CD4-positive, alpha-beta T cell treated with Interleukin-1 beta for 1 hour (primary cell): ENCODE measurements around the gene TRAF3.
"Not testable (repeated sequence)": the region's sequence is repeated elsewhere in the genome, so short reads cannot be mapped to it uniquely, and the experiment has no call there.

Experiments used
- DNase-seq, 2 donors: peaks; one replicate each; pipeline ENCODE4 v3.0.0-alpha.2; 2020 to 2022

The TRAF3 gene

DNA sequence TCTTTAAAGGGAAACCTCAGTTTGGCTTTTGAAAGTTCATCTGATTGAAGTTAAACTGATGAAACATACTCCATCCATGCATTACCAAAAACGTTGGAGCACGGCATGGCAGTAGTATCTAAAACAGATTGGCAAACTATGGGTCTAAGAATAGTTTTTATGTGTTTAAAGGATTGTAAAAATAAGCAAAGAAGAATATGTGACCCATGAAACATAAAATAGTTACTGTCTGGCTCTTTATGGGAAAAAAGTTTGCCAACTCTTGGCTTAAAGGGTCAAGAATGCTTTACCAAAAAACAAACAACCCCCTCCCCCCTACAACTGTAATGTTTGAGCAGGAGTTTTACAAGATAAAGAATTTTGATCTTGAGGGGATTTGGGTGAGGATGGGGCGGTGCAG is 32.6 kb downstream of the TRAF3 start:
- no peak for DNase-seq

DNA sequence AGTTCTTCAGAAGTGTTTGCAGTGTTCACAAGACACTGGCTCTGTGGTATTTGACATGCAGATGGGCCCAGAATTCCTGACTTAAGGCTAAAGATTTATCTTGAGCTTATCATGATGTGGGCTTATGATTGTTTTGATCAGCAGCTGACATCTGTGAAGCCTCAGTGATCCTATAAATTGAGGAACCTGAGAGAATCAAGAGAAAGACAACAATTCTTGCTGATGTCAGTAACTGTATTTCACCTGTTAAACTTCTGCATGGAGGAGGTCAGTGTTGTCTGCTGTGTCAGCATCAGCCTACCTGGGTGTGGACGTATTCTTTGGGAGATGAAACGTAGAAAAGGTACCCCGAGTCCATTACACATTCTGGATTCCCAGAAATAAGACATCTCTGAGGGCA is 33.3 kb downstream of the TRAF3 start:
- no peak for DNase-seq

DNA sequence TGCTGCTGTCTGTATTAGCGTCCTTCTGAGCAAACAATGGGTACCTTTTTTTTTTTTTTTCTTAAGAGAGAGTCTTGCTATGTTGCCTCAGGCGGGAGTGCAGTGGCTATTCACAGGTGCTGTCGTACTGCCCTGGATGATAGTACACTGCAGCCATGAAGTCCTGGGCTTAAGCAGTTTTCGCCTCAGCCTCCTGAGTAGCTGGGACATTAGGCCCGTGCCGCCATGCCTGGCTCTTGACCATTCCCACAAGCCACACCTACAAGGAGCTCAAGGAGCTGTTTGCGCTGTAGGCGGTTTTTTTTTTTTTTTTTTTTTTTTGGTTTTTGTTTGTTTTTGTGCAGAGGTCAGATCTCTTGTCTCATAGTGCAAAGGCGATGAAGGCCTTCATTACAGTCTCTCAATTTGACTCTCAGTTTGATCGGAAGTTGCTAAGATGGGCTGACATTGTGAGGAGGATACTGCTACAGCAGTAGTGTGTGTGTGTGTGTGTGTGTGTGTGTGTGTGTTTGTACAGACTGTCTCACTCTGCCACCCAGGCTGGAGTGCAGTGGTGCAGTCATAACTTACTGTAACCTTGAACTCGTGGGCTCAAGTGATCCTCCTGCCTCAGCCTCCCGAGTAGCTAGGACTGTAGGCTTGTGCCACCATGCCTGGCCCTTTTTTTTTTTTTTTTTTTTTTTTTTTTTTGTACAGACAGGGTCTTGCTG is 34.2 kb downstream of the TRAF3 start:
- DNase-seq, result no peak

DNA sequence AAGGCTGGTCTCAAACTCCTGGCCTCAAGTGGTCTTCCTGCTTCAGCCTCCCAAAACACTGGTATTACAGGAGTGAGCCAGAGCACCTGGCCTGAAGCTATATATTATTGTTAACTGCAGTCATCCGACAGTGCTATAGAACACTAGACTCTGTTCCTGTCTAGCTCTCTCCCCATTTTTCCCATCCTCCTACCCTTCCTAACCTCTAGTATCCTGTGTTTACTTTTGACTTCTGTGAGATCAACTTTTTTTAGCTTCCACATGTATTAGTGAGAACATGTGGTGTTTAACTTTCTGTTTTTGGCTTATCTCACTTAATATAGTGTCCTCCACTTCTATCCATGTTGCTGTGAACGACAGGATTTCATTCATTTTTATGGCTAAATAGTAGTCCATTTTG is 34.7 kb downstream of the TRAF3 start:
- no peak for DNase-seq

DNA sequence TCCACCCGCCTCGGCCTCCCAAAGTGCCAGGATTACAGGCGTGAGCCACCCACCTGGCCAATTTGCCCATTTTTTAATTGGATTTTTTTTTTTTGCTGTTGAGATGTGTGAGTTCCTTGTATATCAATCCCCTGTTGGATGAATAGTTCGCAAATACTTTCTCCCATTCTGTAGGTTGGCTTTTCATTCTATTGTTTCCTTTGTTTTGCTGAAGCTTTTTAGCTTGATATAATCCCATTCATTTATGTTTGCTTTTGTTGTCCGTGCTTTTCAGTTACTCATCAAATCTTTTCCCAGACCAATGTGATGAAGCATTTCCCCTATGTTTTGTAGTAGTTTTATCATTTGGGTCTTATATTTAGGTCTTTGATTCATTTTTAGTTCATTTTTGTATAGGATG is 36.4 kb downstream of the TRAF3 start:
- DNase-seq, result no peak

DNA sequence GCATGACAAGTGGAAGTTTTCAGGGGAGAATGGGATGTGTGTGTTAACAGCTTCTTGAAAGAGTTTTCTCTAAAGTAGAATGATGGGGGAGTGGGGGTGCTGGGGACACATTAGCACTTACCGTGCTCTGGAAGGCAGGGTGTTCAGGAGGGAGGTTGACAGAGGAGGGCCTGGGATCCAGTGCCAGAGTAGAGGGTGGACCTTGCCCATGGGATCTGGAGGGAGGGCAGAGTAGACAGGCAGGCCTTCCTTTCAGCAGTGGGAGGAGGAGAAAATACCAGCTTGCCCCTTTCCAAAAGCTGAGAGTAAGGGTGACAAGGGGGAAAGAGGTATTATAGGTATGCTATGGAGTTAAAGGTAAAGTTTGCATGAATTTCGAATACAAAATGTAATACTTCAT is 40.1 kb downstream of the TRAF3 start:
- DNase-seq, result no peak

DNA sequence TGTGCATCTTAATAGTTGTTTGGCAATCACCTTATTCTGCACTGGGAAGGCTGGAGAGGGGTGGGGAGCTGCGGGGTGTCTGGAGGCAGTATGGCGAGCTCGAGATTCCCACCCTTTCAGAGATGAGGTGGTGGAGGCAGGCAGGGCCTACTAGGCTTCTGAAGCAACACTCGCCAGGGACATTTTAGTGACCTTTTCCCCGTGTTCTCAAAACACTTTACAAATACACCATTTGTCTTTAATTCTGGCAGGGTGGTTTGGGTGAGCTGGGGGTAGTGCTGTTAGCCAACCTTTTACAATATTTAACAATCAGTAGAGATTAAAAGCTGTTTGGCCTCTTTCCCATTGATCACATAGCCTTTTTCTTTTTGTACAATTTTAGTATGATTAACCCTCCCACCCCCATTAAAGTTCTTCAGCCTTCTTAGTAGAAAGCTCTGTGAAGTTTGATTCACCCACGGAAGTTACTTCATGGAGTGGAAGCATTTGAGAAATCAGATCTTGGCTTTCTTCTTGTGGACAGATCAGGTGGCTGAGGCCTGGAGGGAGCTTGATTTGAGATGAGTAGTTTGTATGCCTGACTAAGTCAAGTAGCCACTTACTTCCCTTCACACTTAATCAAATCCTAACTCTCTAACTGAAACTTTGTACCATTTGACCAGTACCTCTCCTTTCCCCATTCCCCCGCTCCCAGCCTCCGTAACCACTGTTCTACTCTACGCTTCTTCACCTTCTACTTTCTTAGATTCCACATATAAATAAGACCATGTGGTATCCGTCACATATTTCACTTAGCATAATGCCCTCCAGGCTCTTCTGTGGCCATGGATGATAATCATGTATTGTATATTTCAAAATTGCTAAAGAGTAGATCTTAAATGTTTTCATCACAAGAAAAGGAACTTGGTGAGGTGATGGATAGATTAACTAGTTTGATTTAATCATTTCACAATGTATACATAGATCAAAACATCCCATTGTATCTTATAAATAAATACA is 41.0 kb downstream of the TRAF3 start:
- no peak for DNase-seq

DNA sequence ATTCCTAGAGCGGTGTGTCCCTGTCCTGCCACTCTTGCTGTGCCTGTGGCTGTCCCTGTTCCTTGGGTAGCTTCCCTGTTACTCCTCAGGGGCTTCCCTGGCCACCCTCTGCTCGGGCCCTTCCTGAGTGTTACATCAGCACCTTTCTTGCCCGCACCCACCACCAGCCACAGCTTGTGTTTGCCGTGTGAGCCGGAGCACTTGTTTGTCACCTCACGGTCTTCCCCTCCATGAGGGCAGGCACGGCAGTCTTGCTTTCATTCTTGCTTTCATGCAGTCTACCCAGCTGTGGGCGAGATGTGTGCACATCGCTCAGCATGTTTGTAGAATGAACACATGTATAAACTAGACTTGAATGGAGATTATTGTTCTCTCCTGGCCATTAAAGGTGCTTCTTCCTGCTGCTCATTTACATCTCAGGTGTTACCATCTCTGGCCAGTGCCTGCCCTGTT is 42.0 kb downstream of the TRAF3 start:
- peak; percentile 42 to 51 for DNase-seq

DNA sequence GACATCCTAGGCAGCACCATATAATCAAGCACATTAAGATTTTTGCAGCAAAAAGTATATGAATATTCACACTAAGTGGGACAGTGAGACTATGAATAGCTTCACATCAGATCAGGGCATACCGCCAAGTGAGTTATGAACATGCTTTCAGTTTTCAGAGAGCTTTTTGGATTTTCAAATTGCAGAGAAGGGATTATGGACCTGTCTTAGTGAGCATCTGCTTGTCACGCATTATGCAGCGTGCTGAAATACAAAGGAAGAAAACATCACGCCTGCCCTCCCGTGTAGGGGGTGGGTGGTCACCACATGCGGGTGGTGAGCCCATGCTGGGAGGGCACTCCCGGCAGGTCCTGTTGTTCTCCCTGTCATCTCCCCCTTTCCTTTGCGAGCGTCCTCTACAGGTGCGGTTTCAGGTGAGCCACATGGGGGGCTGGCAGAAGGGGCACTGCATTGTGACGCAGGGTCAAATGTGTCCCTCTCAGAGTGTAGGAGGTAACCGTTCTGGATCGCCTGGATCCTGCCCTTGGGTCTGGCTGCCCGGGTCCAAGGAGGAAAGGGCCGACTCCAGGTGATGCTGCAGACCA is 42.6 kb downstream of the TRAF3 start:
- DNase-seq, result no peak

DNA sequence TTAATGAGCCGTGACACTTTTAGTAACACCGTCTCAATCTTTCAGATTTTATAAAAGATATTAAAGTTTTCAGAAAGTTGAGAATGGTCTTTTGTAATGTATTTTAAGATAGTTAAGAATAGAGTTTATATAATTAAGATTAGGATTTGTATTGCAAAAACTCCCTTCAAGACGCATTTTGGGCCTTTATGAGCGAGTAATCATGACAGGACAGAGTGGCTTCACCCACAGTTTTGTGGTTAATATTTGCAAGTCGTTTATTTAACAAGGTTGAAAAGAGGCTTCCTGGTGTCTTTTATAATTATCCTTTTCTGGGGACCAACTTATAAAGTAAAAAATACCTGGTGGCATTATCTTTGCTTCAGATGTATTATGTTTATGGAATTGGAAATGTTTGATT is 44.0 kb downstream of the TRAF3 start:
- DNase-seq, result peak in 1 of 2 donors; percentile 21

DNA sequence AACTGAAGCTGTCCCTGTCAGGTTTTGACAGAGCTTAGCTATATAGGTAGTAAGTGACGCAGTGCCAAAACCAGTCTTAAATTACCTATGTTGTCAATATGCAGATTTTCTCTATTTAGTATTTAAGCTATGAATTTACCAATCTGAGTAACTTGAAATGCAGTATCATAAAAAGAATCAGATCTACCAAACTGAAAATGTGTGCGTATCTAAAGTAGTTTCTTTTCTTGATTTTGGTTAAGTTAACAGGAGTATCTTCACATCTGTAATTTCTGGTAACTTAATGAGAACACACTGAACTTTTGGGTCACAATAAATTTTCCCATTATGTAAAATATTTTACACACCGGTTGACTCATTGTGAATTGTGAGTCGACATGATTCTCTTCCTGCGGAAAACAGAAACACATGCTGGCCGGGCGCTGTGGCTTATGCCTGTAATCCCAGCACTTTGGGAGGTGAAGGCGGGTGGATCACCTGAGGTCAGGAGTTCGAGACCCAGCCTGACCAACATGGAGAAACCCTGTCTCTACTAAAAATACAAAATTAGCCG is 45.1 kb downstream of the TRAF3 start:
- no peak for DNase-seq

DNA sequence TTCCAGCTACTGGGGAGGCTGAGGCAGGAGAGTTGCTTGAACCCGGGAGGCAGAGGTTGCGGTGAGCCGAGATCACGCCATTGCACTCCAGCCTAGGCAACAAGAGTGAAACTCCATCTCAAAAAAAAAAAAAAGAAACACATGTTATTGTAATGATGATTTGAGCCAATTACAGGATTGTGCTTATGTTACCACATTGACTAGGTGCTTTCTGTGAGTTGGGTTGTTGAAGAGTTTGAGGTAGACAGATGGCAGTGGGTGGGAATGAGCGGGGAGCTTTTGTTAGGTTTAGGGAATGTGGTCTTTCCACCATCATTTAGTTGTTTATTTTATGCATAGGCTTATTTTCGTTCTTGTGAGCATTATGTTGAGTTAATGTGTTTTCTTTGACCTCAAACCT is 45.6 kb downstream of the TRAF3 start:
- DNase-seq, result not testable (repeated sequence)

DNA sequence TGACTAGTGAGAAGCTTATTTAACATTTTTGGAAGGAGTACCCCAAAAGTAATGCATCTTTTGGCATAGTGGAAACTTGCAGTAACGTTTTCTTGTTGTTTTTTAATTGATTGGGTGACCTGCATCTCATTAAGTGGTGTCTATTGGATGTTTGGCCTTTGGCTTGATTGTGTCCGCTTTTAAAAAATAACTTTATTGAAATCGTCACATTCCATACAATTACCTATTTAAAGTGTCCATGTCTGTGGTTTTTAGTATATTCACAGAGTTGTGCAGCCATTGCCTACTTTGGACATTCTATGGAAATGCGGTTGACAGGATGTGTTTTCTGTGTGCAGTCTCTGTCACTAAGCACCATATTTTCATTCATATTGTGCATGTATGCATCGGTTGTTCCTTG is 46.3 kb downstream of the TRAF3 start:
- DNase-seq, result no peak

DNA sequence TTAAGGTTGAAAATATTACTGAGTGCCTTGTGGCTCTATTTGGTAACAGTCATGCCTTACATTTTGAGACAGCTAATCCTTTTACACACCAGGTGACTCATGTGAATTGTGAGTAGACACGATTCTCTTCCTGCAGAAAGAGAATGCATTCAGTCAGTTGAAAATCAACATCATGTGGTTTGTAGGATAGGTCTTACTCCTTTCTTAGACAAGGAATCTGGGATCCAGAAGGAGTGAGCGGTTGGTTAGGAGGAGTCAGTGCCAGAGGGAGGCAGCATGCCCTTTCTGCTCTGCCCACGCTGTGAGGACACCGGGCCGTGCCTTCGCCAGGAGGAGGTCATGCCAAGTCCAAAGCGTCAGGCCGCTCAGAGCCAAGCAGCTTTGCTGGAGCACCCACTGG is 47.6 kb downstream of the TRAF3 start:
- DNase-seq, result no peak

DNA sequence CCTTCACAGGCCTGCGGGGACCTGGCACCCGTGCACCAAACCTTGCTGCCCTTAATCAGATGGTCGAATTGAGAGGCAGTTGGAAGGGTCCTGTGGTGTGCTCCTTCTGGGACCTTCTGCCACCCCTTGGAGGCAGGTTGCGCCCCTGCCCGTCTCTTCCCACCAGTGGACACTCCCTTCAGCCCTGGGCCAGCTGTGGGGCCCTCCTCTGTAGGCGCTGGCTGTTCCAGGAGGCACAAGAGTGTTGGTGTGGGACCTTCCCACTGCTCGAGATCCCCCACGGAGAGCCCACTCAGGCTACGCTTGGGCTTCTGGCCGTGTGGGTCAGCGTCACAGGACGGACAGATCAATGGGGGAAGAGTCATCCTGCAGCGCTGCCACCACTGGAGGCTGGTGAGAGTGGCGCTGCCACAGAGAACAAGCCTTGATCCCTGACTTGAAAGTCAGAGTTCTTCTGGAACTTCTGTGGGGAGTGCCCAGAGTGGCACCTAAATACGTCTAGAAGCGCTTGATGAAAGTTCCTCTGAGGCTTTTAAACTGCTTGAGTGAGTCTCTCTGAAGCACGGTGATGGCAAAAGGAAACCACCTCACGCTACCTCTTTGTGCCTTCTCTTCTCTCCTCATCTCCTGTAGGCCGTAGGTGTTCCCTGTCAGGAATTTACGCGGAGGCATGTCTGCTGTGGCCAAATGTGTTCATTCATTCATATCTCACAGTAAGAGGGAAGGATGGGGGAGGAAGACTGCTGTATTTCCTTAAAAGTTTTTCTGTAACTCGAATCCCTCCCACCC is 48.3 kb downstream of the TRAF3 start:
- no peak for DNase-seq

DNA sequence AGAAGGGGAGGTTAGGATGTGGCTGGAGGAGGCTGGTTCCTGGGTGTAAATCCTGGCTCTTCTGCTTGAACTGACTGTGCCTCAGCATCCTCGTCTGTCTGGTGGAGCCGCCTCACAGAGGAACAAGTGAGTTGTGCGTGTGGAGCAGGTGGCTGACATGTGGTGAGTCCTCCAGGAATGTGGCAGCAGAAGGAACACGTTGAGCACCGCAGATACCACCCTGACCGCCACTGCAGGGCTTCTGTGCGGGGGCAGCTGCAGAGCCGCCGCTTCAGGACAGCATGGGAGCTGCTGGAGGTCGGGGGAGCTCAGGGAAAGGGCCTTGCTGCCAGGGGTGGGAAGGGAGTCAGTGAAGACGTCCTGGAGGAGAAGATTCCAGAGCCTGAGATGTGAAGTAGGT is 48.9 kb downstream of the TRAF3 start:
- DNase-seq, result no peak

DNA sequence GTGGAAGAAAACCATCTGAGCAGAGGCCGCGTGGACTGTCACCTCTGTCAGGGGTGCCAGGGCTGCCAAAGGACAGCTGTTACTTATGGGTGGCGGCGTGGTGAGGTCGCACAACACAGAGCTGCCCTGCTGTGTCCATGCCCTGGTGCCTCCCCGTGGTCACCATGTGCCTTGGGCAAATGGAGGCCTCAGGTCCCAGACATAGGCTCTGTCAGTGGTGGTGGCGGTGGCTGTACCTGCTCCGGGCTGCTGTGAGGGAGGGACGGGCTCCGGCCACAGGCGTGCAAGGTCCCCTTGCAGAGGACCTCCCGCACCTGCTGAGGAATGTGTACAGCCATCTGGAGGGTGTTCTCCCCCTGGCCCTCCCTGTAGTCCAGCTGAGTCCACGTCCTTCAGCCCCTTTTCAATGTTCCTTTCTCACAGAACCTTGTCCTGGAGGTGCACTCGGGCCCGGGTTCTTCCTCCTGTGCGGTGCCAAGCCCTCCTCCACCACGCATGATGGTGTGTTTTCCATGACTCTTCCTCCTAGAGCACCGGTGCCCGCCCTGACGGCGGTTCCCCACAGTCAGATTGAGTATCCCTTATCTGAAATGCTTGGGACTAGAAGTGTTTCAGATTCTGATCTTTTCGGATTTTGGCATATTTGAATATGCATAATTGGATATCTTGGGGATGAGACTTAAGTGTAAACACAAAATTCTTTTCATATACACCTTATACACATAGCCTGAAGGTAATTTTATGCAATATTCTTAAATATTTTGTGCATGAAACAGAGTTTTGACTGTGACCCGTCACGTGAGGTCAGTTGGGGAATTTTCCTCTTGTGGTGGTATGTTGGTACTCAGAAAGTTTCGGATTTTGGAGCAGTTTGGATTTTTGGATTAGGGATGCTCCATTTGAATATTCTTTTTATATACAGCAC is 49.8 kb downstream of the TRAF3 start:
- DNase-seq, result no peak

DNA sequence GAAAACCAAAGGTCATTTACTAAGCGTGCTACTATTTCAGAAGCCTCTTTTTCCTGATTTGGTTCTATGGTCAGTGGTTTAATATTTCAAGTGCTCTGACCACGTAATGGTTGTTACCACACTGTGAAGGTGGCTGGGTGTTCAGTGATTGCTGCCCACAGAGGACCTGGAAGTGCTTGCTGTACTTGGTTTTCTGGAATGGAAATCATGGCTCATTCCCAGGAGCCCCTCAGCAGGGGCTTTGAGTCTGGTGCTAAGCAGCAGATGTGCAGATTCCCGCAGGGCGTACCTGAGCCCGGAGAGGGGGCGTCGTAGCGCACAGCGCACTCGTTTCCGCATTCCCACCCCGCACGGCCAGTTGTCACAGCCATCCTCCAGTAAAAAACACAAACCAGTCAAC is 50.5 kb downstream of the TRAF3 start:
- no peak for DNase-seq

DNA sequence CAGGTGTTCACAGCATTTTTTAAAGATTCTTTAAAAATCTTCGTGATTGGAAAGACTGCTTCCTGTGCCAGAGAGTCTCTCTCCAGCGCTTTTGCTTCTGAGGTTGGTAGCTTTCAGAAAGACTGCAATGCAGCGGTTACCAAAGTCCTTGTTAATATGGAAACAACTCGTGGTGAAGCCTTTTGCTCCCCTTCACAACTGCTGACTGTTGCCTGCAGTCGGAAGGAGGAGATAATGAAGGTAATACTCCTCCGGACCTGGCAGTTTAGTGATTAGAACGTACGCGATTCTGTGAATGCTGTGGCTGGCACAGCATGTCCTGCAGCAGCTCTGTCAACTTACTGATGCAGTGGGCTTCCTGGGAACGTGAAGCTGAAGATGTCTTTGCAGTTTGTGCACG is 50.9 kb downstream of the TRAF3 start:
- DNase-seq, result no peak

DNA sequence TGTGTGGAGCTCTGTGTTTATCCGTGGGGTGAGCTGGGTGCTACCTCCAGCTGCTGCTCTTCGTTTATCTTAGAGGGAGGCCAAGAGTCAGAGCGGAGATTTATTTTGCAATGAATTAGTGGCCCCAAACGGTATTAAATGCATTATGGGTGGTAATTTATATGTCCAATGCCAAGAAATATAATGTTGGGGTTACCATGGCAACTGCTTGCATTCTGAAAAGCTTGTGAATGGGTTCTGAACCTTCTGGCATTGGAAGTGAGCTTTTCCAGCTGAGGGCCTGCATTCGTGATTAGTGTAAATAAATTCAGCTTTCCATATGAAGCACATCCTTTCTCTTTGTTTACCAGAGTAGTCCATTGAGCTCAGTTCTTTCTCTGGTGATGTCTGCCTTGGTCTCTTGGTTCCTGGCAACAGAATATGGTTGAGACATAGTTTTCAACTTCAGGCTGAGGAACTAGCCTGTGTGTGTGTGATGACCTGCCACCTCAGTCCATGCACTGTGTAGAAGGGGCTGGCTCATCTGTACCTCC is 51.8 kb downstream of the TRAF3 start:
- no peak for DNase-seq

DNA sequence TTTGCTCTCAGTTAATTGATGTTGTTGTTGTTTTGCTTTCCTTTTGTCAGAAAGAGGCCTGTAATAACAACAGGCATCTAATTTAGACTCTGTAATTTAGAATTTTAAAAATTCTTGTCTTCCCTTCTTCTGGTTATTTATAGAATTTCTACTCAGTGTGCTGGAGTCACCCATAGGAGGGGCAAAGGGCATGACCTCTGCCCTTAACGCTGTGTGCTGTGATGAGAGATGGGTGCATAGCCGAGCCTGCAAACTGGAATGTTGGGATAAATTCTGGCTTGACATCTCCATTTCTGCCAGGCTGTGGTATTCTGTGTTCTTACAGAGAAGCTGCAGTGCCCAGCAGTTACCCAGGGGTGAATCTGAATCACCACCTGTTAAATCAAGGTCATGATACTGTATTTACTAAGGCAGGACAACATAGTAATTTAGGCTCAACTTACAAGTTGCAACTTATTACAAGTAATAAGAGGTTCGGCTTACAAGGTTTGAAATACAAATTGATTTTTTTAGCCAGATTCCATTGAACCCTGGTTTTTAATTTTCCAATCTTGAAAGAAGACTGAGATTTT is 53.3 kb downstream of the TRAF3 start:
- DNase-seq, result no peak
